IPS DF 6.9 (cell line): Measurements from ENCODE around the gene HS6ST3.

Source experiments
- DNase-seq: peaks from one replicate; pipeline ENCODE4 v3.0.0-alpha.2; 2013; ENCODE audit warnings: low read depth, low spot score
- H3K27ac ChIP-seq: one replicate; pipeline ENCODE4 v1.5.1; 2013; ENCODE audit warnings: low read length, control low read depth
- H3K27me3 ChIP-seq: 2 replicates; pipeline ENCODE4 v1.6.1; 2013; ENCODE audit warnings: mild to moderate bottlenecking, low read length; ENCODE audit not compliant: control insufficient read depth, insufficient read depth
- H3K36me3 ChIP-seq: 2 replicates; pipeline ENCODE4 v1.6.1; 2013; ENCODE audit warnings: low read length; ENCODE audit not compliant: control insufficient read depth, insufficient read depth
- H3K4me1 ChIP-seq: 2 replicates; pipeline ENCODE4 v1.6.1; 2013; ENCODE audit warnings: low read length; ENCODE audit not compliant: control insufficient read depth, insufficient read depth
- H3K4me3 ChIP-seq: 2 replicates; pipeline ENCODE4 v1.5.1; 2013; ENCODE audit warnings: mild to moderate bottlenecking, low read length
- H3K9me3 ChIP-seq: 2 replicates; pipeline ENCODE4 v1.6.1; 2013; ENCODE audit warnings: low read length, inconsistent platforms; ENCODE audit not compliant: control insufficient read depth, insufficient read depth
- WGBS: extraction: QIAGEN DNeasy Blood & Tissue Kit; methylation state at CpG from one replicate; pipeline ENCODE4 v1.1.7; 2013; ENCODE audit warnings: mixed read lengths, missing lambda C conversion rate; ENCODE audit not compliant: insufficient read length, insufficient coverage; 5-methylcytosine and 5-hydroxymethylcytosine counted together

Gene HS6ST3

DNA sequence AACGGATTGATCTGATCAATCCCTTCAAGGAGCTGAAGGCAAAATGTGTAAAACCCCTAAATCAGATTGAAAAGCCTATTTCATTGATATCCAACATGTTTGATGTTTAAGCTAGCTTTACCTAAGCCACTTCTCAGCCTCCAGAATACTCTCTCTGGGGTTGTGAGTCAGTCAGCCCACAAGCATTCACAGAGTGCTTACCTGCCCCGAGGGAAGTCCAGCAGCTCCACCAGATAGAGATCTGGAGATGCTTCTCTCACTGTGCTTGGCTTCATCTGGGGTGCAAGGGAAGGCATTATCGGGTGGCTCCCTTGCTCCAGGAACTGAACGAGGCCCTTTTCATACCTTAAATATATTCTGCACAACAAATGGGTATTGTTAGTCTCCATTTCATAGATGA is 744.7 kb downstream of the HS6ST3 start:
- no peak for DNase-seq
- H3K9me3 ChIP-seq, result no peaks in the 10 kb centered on the region
- no CpG with 5 or more reads among the region's 4 CpGs for WGBS
- H3K4me3 ChIP-seq, result no peak overlapping the region
- no peaks in the 10 kb centered on the region for H3K4me1 ChIP-seq
- no peak overlapping the region for H3K27ac ChIP-seq
- no peaks in the 10 kb centered on the region for H3K36me3 ChIP-seq
- no peaks in the 10 kb centered on the region for H3K27me3 ChIP-seq

DNA sequence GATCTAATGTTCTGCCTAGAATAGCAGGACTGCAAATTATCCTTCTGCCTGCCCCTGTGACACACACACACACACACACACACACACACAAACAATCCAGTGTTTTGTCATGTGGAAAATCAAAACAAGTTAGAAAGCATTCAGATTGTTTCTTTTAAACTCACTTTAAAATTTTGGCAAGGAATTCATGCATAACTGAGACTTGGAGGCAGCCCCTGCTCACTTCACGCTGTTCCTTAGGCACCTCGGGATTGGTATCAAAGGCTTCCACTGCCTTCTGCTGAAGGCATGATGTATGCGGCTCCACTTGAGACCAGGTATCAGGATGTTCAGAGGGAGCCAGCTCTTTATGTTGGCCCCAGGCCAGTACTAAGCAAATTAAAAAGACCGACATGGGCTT is 745.6 kb downstream of the HS6ST3 start:
- H3K9me3 ChIP-seq, result no peaks in the 10 kb centered on the region
- no CpG with 5 or more reads among the region's 4 CpGs for WGBS
- H3K4me3 ChIP-seq, result no peak overlapping the region
- H3K27ac ChIP-seq, result no peak overlapping the region
- no peak for DNase-seq
- H3K4me1 ChIP-seq, result no peaks in the 10 kb centered on the region
- no peaks in the 10 kb centered on the region for H3K27me3 ChIP-seq
- no peaks in the 10 kb centered on the region for H3K36me3 ChIP-seq

- Histone ChIP-seq H3K4me3 (no peak overlapping the region), H3K4me1 (no peaks in the 10 kb centered on the region), H3K9me3 (no peaks in the 10 kb centered on the region), H3K27me3 (no peaks in the 10 kb centered on the region), H3K36me3 (no peaks in the 10 kb centered on the region), H3K27ac (no peak overlapping the region)
- DNase-seq, result no peak
- WGBS, result no CpG with 5 or more reads among the region's 1 CpG
These were observed 746.8 kb downstream of the HS6ST3 start for GRCh38 chr13:96836733-96837132.

GRCh38 chr13:96837809-96838208 is 747.9 kb downstream of the HS6ST3 start:
- Histone ChIP-seq H3K27me3 (no peaks in the 10 kb centered on the region), H3K27ac (no peak overlapping the region), H3K4me3 (no peak overlapping the region), H3K4me1 (no peaks in the 10 kb centered on the region), H3K36me3 (no peaks in the 10 kb centered on the region), H3K9me3 (no peaks in the 10 kb centered on the region)
- no peak for DNase-seq
- WGBS, result no CpG with 5 or more reads among the region's 1 CpG

GRCh38 chr13:96844195-96844594 is 754.3 kb downstream of the HS6ST3 start:
- no peaks in the 10 kb centered on the region for H3K9me3 ChIP-seq
- no peaks in the 10 kb centered on the region for H3K4me1 ChIP-seq
- no peak overlapping the region for H3K4me3 ChIP-seq
- H3K27me3 ChIP-seq, result no peaks in the 10 kb centered on the region
- no peaks in the 10 kb centered on the region for H3K36me3 ChIP-seq
- no peak for DNase-seq
- H3K27ac ChIP-seq, result no peak overlapping the region

DNA sequence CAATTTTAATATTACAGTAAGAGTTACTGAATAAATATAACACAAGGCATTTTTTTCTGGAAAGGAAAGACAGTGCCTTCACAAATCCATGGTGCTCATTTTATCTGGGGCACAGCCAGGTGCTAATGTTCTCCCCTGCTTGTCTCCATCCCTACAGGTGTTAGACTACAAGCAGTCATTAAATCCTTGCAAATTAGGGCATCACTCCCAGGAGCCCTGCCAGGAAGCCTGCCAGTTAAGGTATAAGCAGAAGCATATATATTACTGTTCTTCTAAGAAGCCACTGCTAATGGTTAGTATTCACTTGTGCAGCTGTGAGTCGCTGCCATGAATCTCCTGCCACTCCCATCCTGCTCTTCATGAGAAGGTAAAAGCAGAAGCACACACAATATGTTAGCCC is 754.7 kb downstream of the HS6ST3 start:
- H3K27ac ChIP-seq, result no peak overlapping the region
- H3K36me3 ChIP-seq, result no peaks in the 10 kb centered on the region
- H3K4me1 ChIP-seq, result no peaks in the 10 kb centered on the region
- no CpG with 5 or more reads among the region's 1 CpG for WGBS
- no peak for DNase-seq
- no peaks in the 10 kb centered on the region for H3K9me3 ChIP-seq
- H3K27me3 ChIP-seq, result no peaks in the 10 kb centered on the region
- no peak overlapping the region for H3K4me3 ChIP-seq

DNA sequence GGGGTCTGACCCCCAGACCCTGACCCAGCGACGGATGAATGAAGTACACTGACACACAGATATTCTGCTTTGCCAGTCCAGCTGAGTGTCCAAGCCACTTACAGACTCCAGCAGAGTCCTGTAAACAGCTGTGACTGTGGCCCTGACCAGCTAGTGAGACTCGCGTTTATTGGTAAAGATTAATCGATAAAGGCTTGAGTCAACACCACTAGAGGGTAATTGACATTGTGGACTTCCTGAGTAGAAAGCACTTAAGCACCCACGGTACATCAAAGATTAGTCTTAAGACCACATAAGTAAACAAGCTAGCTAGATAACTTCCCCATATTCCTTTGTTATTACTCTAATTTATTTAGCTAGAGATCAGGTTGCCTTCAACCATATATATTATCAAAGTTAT is 758.4 kb downstream of the HS6ST3 start:
- H3K27ac ChIP-seq, result no peak overlapping the region
- no peaks in the 10 kb centered on the region for H3K36me3 ChIP-seq
- H3K4me1 ChIP-seq, result no peaks in the 10 kb centered on the region
- H3K9me3 ChIP-seq, result no peaks in the 10 kb centered on the region
- no peak for DNase-seq
- no peak overlapping the region for H3K4me3 ChIP-seq
- WGBS, result no CpG with 5 or more reads among the region's 6 CpGs
- H3K27me3 ChIP-seq, result no peaks in the 10 kb centered on the region

- no peak for DNase-seq
- no peaks in the 10 kb centered on the region for H3K9me3 ChIP-seq
- H3K4me1 ChIP-seq, result no peaks in the 10 kb centered on the region
- H3K4me3 ChIP-seq, result no peak overlapping the region
- no CpG with 5 or more reads among the region's 5 CpGs for WGBS
- H3K27me3 ChIP-seq, result no peaks in the 10 kb centered on the region
- H3K36me3 ChIP-seq, result no peaks in the 10 kb centered on the region
- no peak overlapping the region for H3K27ac ChIP-seq
These were observed 759.2 kb downstream of the HS6ST3 start for GRCh38 chr13:96849091-96849490.

- WGBS, result no CpG with 5 or more reads among the region's 10 CpGs
- Histone ChIP-seq H3K27me3 (no peaks in the 10 kb centered on the region), H3K4me1 (no peaks in the 10 kb centered on the region)
These were observed 760.7 kb downstream of the HS6ST3 start for GRCh38 chr13:96850538-96851145.

DNA sequence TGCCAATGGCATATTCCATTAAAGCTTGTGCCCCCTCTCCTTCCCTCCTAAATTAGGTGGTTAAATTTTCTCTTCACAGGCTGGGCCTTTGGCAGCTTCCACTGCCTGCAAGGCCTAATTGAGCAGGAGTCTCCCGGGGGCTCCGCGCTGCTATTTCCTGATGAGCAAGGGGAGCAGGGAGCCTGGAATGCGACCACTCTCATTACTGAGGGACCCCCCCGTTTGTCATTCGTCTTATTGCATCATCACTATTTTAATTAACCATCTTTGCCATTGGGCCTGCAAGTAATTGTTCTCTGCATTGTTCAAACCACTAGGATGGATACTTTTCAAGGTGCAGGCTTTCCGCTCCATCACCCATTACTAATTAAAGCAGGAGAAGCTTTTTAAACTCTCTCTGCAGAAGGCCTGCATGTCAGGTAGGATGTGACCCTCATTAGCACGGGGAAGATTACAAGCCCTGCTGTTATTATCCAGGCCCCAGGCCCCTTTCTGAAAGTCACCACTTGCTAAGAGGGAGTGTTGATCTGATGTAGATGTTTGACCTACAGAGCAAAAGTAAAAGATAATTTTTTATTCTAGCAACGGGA is 762.0 kb downstream of the HS6ST3 start:
- no peaks in the 10 kb centered on the region for H3K9me3 ChIP-seq

More at GRCh38 chr13:96850538-96851145, 760.7 kb downstream of the HS6ST3 start:
- Histone ChIP-seq H3K4me3 (no peak overlapping the region), H3K9me3 (no peaks in the 10 kb centered on the region), H3K27ac (no peak overlapping the region), H3K36me3 (no peaks in the 10 kb centered on the region)
- DNase-seq, result no peak

DNA sequence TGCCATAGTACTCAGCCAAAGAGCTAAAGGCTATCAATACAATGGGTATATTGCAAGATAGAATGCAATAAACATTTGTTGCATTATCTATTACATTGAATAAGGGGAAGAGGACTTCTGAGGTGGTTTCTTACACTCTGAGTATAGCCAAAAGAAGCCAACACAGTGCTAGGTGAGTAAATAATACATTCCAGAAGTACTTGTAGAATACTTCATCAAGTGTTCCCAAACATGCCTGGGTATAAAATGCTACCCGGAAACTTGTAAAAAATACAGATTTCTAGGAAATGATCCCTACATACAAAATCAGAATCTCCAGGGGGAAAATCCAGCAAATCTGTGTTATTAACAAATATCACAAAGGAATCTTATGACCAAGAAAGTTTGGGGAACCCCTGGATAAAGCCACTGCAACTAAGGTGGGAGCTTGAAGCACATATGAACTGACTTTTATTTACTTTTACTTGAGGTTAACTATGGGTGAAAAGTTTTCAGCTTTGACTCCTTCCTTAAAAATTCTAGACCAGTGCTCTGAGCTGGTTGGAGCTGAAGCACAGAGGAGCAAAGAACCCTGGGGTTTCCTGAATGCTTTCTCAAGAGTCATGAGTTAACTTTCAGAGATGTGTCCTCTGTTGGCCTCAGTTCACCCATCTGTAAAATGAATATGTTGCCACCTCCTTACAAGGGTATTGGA is 768.4 kb downstream of the HS6ST3 start:
- no peaks in the 10 kb centered on the region for H3K36me3 ChIP-seq
- no peaks in the 10 kb centered on the region for H3K27me3 ChIP-seq
- H3K4me1 ChIP-seq, result no peaks in the 10 kb centered on the region
- no peaks in the 10 kb centered on the region for H3K9me3 ChIP-seq
- no CpG with 5 or more reads among the region's 1 CpG for WGBS
- H3K4me3 ChIP-seq, result no peak overlapping the region
- no peak overlapping the region for H3K27ac ChIP-seq
- DNase-seq, result no peak

More for the DNA sequence above, 762.0 kb downstream of the HS6ST3 start:
- no peak overlapping the region for H3K27ac ChIP-seq
- H3K36me3 ChIP-seq, result no peaks in the 10 kb centered on the region
- no peaks in the 10 kb centered on the region for H3K27me3 ChIP-seq
- H3K4me3 ChIP-seq, result no peak overlapping the region
- DNase-seq, result no peak
- WGBS, result no CpG with 5 or more reads among the region's 9 CpGs
- no peaks in the 10 kb centered on the region for H3K4me1 ChIP-seq
